Hepatocyte (in vitro differentiated cells): ENCODE measurements around the gene PTGES2.

Experiments used
- CTCF ChIP-seq: fragments of 200-600 bp; sonication (generic); IDR thresholded peaks from 2 replicates; pipeline ENCODE4 v1.5.1; 2016; ENCODE audit warnings: antibody characterized with exemption, mild to moderate bottlenecking; ENCODE audit not compliant: poor library complexity
- EZH2 ChIP-seq: fragments of 200-600 bp; sonication (generic); IDR thresholded peaks from 2 replicates; pipeline ENCODE4 v1.6.1; 2016; ENCODE audit warnings: antibody characterized with exemption, mild to moderate bottlenecking, borderline replicate concordance
- EZH2phosphoT487 ChIP-seq: fragments of 200-600 bp; sonication (generic); IDR thresholded peaks from one replicate; pipeline ENCODE4 v1.6.1; 2018; ENCODE audit warnings: antibody characterized with exemption, mild to moderate bottlenecking, low read depth, moderate library complexity; ENCODE audit not compliant: unreplicated experiment, severe bottlenecking

GRCh38 chr9:128077847-128078503, 49.6 kb downstream of the PTGES2 start:
- TF ChIP-seq EZH2phosphoT487 (no peak), CTCF (no peak), EZH2 (no peak)
